C4-2B (cell line): Measurements from ENCODE around the gene MLEC.

Experiments
- CTCF ChIP-seq: fragments of 450-650 bp; conservative IDR thresholded peaks from 2 replicates; pipeline ENCODE4 v1.5.1; 2017; ENCODE audit warnings: mild to moderate bottlenecking
- ZFX ChIP-seq: fragments of 450-650 bp; IDR thresholded peaks from 2 replicates; pipeline ENCODE4 v1.6.1; 2017

GRCh38 chr12:120710805-120711296, 23.9 kb downstream of the MLEC start:
- TF ChIP-seq CTCF: no peak
- peak; percentile 68 for TF ChIP-seq ZFX
